GM03348 (cell line): Measurements from ENCODE around the gene NOL4L.

Source experiments
- DNase-seq: peaks from one replicate; pipeline ENCODE4 v3.0.0; 2012; ENCODE audit warnings: low spot score

Gene NOL4L, protein sequence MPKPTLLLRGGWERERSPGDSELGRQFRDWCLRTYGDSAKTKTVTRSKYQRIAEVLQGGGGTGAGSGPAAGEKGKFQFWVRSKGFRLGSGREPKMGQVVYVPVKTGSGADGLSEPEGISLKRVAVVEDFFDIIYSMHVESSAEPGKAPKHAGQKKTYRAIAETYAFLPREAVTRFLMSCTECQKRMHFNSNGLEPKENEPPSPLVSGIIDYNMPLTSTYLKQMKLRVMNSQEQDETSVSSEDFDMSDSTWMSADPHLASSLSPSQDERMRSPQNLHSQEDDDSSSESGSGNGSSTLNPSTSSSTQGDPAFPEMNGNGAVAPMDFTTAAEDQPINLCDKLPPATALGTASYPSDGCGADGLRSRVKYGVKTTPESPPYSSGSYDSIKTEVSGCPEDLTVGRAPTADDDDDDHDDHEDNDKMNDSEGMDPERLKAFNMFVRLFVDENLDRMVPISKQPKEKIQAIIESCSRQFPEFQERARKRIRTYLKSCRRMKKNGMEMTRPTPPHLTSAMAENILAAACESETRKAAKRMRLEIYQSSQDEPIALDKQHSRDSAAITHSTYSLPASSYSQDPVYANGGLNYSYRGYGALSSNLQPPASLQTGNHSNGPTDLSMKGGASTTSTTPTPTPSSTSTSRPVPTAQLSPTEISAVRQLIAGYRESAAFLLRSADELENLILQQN

DNA sequence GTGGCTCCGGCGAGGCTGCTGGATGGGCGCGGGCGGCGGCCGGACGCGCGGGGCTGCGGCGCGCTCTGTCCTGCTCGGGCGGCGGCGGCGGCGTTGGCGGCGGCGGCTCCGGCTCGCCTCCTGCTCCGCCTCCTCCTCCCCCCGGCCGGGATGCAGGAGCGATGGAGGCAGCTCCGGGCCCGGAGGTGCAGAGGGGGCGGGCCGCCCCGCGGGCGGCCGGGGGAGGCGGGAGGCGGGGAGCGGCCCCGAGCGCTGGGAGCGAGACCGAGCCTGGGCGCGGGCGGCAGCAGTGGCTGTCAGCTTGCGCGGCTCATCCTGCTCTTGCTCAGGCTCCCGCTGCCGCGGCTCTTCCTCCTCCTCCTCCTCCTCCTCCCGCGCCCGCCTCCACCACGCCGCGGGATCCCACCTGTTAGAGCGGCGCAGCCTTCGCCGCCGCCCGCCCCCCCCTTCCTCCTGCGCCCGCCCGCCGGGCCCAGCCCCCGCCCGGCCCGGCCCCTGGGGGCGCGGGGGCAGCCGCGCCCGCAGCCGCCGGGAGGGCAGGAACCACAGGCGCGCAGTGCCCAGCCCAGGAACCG, at the start of gene NOL4L:
Gene NOL4L, minus strand, starts transcription at position 323 of the 575 bp plus-strand sequence. CDS start 443 bp downstream, outside the sequence.
- peak; percentile 65 for DNase-seq

DNA sequence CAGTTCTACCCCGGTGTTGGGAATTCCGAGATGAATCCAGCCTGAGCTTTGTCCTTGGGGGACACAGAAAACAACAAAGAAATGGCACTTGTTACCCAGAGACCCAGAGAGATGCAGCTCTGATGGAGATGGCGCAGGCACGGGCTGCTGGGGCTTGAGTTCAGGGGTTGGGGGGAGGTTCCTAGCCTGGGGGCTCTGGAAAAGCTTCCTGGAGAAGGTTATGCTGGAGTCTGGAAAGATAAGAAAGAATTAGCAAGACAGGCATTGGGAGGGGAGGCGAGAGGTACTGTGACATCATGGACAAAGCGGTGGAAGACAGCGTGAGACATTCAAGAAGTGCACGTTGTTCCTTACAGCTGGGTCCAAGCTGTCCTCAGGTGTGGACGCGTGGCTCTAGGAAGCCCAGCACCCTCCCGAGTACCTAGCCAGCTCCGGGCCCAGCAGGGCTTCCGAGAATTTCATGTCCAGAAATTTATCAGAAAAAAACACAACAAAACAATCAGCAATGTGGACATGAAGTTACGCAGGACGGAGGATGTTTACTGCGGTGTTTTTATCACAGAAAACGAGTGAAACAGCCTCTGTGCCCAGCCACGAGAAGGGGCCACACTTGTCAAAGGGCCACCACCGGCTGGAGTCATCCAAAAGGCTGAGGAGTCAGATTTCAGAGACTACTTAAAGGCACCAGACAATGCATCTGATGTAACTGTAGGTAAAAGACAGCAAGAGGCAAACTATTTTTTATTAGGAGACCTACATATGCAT, 49.1 kb upstream of the NOL4L start:
- DNase-seq = no peak

DNA sequence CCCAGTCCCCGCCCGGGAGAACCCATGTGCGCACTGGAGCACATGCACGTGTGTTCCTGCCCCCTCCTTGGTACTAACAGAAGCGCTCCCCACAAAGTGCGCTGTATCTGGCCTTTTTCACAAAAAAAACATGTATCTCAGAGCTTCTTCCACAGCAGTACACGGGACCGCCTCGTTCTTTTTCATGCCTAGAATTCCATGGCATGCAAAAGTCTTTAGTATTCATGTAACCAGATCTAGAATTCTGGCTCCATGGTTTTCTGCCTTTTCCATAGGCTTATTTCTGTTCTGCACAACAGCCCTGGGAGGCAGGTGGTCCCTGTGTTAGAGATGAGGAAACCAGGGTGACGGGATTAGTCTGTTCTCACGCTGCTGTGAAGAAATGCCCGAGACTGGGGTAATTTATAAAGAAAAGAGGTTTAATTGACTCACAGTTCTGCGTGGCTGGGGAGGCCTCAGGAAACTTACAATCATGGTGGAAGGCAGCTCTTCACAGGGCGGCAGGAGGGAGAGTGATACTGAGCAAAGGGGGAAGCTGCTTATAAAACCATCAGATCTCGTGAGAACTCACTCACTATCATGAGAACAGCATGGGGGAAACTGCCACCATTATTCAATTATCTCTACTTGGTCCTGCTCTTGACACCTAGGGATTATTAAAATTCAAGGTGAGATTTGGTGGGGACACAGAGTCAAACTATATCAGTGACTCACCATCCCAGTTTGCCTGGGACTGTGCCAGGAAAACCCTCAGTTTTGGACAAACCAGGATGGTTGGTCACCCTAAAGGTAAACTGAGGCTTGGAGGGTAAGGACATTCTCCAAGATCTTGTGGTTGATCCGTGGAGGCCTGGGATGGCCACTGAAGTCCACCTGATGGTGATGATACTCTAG, 47.6 kb upstream of the NOL4L start:
- no peak for DNase-seq

DNA sequence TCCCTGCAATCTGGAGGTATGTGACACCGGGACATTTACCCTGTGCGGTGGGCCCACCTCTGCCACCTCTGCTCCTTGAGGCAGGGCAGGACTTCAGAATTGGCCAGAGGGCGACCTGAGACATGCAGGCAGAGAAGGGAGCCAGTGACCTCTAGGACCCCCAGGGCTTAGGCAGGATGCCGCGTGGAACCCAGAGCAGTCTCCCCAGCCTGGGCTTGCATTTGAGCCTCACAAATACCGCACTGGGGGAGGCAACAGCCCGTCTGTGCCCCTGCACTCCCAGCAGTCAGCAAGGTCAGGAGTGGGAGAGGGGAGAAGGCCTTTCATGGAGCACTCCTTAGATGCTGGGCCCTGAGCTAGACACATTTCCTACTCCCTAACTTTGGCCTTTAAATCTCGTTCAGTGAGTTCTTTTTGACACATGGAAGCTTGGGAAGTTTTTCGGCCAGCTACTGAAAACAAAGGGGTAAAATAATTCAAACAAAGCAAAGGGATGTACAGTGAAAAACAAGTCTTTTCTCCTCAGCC, 46.9 kb upstream of the NOL4L start:
- no peak for DNase-seq

DNA sequence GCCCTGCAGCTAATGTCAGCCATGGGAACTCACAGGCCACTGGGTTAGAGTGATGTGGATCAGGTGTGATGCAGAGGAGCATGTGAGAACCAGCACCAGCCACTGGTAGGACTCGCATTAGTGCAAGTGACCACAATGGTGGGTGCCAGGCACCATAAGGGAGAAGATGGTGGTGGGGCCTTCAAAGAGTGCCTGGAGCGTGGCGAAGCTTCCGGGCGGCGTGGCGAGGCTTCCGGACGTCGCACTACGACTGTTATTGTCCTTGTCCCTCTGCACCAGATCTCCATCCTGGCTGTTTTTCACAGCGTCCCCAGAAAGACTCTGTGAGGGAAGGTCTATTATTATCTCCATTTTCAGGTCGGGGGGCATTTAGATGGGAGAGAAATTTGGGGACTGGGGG, 44.7 kb upstream of the NOL4L start:
- DNase-seq = no peak

DNA sequence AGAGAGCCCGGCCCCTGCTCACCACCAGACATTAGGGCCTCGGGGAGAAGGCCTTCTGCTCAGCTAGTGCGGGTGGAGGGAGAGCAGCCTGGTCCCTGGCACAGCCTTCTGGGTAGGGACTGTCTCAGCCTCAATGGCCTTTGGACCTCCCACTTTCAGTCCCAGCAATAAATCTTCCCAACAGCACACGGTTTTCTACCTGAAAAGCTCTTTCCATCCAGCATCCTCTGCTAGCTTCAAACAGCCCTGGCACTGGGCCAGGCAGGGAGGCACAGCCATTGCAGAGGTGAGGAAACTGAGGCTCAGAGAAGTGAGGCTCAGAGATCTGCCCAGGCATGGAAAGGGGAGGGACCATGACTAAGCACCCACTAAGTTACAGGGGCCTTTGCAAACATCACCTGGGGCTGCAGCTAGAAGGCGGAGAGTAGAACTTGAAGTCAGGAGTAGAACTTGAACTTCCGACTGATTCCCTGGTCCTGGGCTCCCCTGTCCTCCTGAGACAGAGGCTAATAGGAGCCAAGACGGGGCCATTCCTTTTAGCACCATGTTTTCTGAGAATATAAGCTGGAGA, 43.9 kb upstream of the NOL4L start:
- DNase-seq = no peak

DNA sequence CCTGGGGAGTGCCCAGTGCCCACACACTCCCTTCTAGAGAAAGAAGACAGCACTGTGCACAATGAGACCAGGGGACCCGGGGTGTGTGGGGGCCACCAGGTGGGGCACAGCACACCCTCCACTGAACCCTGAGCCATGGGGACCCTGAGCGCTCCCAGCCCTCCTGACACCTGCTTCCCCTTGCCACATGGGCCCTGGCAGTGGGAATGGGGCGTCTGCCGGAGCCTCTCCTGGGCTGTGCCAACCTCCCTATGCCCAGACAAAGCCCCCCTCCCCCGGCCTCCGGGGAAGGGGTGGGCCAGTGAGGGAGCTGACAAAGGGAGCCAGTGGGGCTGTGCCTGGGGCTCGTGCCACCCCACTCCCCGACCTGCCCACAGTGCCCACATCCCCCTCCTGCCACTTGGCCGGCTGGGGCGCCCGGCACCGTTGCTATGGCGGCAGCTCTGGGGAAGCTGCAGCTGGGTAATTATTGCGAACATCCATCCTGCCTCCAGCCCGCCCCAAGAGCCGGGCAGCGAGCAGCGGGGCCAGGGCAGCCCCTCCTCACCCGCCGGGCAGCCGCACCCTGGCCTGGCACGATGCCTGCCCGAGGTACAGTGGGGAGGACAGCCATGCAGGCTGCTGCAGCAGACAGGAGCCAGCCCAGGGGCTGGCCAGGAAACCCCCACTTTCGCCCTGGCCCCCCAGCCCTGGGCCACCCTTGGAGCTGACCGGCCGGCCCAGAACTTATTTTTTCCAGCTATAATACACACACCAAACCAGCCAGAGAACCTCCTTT, 41.9 kb upstream of the NOL4L start:
- DNase-seq = no peak

DNA sequence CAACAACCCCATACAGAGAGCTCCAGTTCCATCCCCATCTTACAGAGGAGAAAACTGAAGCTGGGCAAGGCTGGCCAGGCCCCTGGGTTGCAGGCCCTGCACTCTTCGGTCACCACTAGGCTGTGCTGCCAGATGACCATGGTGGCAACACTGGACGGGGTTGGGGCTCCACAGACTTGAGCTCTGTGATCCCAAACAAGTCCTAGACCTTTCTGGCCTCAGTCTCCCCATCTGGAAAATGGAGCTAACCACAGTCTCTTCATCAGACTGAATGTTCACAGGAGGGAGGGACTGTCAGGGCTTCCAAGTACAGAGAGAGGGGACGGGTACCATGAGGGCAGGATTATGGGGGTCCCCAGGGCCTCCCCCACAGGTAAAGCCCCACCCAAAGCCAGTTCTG, 41.3 kb upstream of the NOL4L start:
- DNase-seq = no peak

DNA sequence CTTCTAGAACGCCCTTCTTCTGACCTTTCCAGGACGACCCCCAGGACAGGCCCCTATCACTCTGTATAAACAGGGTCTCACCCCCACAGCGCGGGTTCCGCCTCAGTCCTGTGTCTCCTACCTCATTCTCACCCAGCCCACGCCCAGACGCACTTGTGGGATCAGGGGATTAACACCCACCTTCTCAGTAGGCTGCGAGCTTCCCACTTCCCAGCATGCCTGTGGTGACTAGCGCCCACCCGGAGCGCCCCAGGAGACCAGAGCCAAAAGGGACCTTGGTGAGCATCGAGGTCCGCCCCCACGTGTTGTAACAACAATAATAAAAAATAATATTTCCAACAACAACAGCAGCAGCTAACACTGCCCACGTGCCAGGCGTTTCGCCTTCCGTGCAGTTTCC, 40.9 kb upstream of the NOL4L start:
- DNase-seq = no peak

DNA sequence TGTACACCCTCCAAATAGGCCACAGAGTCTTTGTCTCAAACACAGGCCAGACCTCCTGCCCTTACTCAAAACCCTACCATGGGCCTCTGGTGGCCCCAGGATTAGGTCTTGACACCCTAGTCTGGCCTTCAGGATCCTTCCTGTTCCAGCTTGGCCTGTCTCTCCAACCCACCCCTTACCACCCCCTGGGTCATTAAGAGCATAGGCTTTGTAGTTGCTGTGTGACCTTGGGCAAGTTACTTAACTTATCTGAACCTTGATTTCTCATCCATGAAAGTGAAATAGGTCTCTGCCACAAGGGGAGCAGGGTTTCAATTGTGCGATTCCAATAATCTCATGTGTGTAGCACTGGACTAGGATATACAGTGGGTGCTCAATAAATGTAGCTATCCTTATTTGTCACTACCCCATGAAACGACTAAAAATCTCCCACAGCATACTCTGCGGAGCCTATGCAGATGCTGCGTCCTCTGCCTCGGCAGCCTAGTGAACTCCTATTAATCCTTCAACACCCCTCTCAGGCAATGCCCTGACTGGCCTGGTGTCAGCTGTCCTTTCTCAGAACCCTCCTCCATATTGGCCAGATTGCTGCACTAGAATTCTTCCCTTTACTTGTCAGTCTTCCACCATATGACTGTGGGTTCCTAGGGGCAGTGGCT, 39.7 kb upstream of the NOL4L start:
- DNase-seq = no peak

DNA sequence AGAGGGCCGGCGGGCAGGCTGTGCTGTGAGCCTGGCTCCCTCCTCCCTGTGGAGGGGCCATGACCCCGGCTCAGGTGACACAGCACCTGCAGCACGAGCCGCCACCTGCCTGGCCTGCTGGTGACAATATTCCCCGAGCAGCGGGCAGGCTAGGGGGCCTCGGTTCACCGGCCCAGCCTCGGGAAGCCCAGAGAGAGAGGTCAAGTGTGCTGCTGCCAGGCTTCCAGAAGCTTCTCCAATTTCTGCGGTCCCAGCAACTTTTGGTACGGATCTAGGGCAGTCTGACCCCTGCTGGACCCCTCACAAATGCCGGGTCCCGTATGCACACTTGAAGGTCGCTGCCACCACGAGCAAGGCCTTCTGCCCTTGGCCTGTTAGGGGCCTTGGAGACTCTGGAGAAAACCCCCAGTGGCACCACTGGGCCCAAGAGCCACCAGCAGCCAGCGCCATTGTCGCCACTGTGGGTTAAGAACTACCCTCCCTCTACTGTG, 38.6 kb upstream of the NOL4L start:
- no peak for DNase-seq

DNA sequence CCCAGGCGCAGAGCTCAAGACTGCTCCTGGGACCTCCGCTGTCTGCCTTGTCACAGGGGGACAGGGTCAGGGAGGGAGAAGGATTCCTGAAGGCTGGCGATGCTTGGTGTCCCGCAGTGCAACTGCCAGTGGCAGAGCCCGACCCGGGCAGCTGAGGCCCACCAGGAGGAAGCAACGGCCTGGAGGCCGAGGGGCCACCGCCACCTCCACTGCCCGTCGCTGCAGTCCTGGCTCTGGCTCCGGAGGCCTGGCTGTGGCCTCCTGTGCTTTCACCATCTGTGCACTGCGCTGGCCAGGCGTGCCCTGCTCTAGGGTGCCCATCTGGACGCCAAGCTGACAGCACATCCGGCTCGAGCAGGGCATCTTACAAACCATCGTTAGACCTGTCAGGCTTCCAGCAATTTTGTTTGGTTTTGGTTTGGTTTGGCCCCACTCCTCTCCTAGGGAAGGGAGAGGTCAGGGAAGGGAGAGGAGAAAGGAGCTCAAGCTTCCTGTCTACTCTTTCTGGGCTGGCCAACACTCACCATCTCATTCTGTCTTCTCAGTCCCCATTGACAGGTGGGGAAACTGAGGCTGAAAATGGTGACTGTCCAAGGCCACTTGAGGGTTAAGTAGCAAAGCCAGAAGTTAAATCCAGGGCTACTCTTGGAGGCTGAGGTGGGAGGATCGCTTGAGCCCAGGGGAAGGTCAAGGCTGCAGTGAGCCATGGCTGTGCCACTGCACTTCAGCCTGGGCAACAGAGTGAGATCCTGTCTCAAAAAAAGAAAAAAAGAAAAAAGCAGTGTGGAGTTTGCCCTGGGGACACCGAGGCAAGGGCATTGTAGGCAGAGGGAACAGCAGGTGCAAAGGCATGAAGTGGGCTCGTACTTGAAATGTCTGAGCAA, 37.7 kb upstream of the NOL4L start:
- no peak for DNase-seq

DNA sequence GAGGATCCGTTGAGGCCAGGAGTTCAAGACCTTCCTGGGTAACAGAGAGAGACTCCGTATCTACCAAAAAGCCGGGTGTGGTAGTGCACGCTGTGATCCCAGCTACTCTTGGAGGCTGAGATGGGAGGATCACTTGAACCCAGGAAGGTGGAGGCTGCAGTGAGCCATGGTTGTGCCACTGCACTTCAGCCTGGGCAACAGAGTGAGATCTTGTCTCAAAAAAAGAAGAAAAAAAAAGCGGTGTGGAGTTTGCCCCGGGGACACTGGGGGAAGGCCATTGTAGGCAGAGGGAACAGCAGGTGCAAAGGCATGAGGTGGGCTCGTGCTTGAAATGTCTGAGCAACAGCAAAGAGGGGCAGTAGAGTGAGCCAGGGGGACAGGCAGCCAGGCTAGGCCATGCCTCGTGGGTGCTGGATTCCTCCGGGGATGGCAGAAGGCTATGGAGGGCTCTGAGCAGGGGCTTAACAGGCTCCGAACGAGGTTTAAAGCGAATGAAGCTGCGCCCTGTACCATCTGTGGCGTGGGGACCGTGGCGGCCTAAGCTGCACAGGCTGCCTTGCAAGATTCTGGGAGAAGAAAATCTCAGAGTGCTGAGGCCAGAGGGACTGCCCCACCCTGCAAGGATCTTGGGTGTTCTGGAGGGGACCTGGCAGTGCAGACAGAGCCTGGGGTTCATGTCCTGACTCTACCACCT, 36.9 kb upstream of the NOL4L start:
- no peak for DNase-seq

DNA sequence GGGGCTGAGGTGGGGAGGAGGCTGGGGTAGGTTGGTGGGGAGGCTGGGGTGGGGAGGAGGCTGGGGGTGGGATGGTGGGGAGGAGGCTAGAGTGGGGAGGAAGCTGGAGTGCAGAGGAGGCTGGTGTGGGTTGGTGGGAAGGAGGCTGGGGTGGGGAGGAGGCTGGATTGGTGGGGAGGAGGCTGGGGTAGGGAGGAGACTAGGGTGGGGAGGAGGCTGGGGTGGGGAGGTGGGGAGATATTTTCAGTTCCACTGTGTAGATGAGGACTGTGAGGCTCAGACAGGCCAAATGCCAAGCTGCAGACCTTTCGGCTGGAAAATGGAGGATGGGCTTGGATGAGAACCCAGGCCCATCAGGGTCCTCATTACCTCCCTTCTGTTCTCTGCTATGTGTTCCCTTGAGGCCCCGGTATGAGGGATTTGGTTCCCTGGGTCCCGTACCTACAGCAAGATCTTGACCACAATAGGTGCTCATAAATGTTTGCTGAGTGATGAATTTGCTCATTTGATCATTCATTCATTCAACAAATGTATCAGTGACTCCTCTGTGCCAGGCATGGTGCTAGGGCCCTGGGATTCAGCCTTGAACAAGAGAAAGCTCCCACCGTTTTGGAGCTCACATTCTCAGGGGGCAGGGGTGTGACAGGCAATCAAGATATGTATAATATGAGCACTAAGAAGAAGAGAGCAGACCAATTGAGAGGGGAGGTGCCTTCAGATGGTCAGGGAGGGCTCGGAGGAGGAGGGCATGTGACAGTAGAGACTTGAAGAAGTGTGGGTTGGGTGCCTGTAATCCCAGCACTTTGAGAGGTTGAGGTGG, 36.1 kb upstream of the NOL4L start:
- DNase-seq = peak; percentile 58

DNA sequence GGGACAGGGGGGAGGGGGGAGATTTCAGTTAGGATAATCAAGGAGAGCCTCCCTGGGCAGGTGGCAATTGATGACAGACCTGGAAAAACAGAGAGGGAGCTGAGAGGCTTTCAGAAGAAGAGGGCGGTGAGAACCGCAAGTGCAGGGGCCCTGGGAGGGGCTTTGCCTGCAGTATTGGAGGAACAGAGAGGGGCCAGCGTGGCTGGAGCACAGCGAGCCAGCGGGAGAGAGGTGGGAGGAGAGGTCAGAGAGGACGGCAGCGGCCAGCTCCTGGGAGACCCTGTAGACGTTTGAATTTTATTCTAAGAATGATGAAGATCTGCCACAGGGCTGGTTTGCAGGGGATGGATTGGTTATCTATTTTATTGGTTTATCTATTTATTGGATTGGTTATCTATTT, 34.5 kb upstream of the NOL4L start:
- no peak for DNase-seq

DNA sequence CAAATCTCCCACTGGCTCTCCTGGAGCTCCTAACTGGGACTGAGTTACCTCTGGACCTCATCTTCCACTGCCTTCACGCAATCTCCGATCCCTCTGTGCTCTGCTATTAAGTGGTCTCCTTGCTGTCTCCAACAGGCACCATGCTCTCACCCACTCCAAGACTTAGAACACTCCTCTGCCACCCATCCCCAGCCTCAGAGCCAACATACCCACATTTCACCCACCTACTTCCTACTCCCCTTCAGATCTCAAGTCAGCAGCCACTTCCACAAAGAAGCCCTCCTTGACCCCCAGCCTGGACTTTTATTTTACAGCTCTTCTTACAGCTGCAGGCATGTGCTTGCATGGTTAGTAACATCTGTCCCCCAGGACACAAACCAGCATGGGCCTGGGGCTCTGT, 29.6 kb upstream of the NOL4L start:
- no peak for DNase-seq

DNA sequence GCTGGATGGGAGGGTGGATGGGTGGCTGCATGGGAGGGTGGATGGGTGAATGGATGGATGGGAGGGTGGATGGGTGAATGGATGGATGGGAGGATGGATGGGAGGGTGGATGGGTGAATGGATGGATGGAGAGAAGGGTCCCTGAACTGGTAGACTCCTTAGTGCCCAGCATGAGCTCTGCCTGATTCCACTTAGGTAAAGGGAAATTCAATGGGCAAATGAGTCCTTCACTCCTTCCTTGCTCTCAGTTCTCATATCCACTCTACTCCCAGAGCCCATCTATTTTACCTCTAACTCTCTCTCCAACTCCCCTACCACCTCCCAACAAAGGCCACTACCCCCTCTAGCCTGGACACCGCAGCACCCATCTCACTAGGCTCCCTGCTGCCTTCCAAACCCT, 29.2 kb upstream of the NOL4L start:
- no peak for DNase-seq
